ENCODE data around the gene GAK.

- no peak for TF ChIP-seq EP300 (IDR thresholded peaks at IDR 0.05; ENCODE audit: borderline replicate concordance in 1 of 2, low read depth in 1 of 2, low read length in 1 of 2)
- no peak for TF ChIP-seq TAF1 (IDR thresholded peaks at IDR 0.05; ENCODE audit: borderline replicate concordance, low read depth, low read length)
- TF ChIP-seq CTCF (IDR thresholded peaks at IDR 0.05) = no peak
- TF ChIP-seq RFX5 (IDR thresholded peaks at IDR 0.05; ENCODE audit: low read length) = no peak
- TF ChIP-seq POLR2AphosphoS5 (IDR thresholded peaks at IDR 0.05; ENCODE audit: low read depth, low read length) = no peak
Observed at GRCh38 chr4:948101-948935, 16.2 kb upstream of the GAK start.

Measured in SK-N-SH (cell line).